ENCODE measurements around the gene CFAP299. TPM values are rescaled to one million over a fixed set of nuclear protein-coding genes. Genes with fewer than 3 reads are reported as not detected.

Gene CFAP299
- total and polyA plus RNA-seq, 4 donors = 2.8 to 30.2 (median 6.6) TPM

DNA sequence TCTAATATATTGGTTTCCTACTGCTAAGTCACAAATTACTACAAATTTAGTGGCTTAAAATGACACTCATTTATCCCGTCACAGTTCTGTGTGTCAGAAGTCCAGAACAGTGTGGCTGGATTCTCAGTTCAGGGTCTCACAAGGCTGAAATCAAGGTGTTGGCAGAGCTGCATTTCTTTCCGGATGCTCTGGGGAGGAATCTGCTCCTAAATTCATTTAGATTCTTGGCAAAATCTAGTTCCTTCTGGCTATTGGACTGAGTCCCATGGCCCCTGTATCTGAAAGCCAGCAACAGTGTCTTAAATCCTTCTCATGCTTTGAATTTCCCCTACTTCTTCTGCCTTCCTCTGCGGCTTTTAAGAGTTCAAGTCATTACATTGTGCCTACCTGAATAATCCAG is 591.9 kb downstream of the CFAP299 start:
- Histone ChIP-seq H3K4me1 (ENCODE audit: control insufficient read depth in 5 of 5, insufficient read depth in 5 of 5, low read length in 5 of 5) (no peaks in the 10 kb centered on the region), H3K4me3 (no peak overlapping the region), H3K9me3 (ENCODE audit: control insufficient read depth in 4 of 4, insufficient read depth in 3 of 4, low read length in 3 of 4) (peaks cover 0 to 4% (median 0%) of the 10 kb centered on the region in 4 donors), H3K27ac (ENCODE audit: low read depth in 1 of 2, low read length in 1 of 2) (no peak overlapping the region), H3K36me3 (ENCODE audit: control insufficient read depth in 4 of 4, insufficient read depth in 4 of 4, low read length in 4 of 4) (no peaks in the 10 kb centered on the region), H3K9ac (ENCODE audit: insufficient read depth in 1 of 2, low read length in 2 of 2) (no peak overlapping the region), H3K27me3 (ENCODE audit: control insufficient read depth in 3 of 3, insufficient read depth in 3 of 3, low read length in 2 of 3) (no peaks in the 10 kb centered on the region)
- ATAC-seq (ENCODE audit: insufficient read depth, low FRiP score) = no peak
- TF ChIP-seq, protein P1, sequence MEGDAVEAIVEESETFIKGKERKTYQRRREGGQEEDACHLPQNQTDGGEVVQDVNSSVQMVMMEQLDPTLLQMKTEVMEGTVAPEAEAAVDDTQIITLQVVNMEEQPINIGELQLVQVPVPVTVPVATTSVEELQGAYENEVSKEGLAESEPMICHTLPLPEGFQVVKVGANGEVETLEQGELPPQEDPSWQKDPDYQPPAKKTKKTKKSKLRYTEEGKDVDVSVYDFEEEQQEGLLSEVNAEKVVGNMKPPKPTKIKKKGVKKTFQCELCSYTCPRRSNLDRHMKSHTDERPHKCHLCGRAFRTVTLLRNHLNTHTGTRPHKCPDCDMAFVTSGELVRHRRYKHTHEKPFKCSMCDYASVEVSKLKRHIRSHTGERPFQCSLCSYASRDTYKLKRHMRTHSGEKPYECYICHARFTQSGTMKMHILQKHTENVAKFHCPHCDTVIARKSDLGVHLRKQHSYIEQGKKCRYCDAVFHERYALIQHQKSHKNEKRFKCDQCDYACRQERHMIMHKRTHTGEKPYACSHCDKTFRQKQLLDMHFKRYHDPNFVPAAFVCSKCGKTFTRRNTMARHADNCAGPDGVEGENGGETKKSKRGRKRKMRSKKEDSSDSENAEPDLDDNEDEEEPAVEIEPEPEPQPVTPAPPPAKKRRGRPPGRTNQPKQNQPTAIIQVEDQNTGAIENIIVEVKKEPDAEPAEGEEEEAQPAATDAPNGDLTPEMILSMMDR (IDR thresholded peaks at IDR 0.05; ENCODE audit: control extremely low read depth, extremely low read depth) = no peak
- DNase-seq = no peak
- WGBS, 2 donors = 86 to 93% methylated on average over 3 of the region's 3 CpGs

DNA sequence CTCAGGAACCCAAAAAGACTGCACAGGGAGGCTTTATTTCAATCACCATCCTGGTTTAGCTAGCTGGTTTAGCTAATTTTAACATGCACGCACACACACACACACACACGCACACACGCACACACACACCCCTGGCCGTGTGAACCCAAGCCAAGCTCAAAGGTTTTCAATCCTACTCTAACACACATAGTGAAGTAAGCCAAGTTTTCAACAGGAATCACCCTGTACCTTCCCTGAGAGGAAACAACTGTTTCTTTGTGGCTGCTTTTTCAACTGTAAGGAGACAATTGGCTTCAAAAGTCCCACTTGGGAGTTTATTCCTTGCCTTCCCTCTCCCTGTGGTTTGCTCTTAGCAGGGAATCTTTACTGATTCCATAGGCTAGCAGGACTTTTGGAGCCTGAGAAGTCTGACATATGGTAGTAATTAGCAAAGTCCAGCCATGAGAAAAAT is 596.1 kb downstream of the CFAP299 start:
- Histone ChIP-seq H3K27me3 (ENCODE audit: control insufficient read depth in 3 of 3, insufficient read depth in 3 of 3, low read length in 2 of 3) (no peaks in the 10 kb centered on the region), H3K4me1 (ENCODE audit: control insufficient read depth in 5 of 5, insufficient read depth in 5 of 5, low read length in 5 of 5) (no peaks in the 10 kb centered on the region), H3K4me3 (no peak overlapping the region), H3K9me3 (ENCODE audit: control insufficient read depth in 4 of 4, insufficient read depth in 3 of 4, low read length in 3 of 4) (peaks cover 0 to 6% (median 0%) of the 10 kb centered on the region in 4 donors), H3K27ac (ENCODE audit: low read depth in 1 of 2, low read length in 1 of 2) (no peak overlapping the region), H3K9ac (ENCODE audit: insufficient read depth in 1 of 2, low read length in 2 of 2) (no peak overlapping the region), H3K36me3 (ENCODE audit: control insufficient read depth in 4 of 4, insufficient read depth in 4 of 4, low read length in 4 of 4) (no peaks in the 10 kb centered on the region)
- DNase-seq (peak in 1 of 3 donors; percentile 8), ATAC-seq (ENCODE audit: insufficient read depth, low FRiP score) (no peak)
- WGBS, 2 donors = 51 to 60% methylated on average over 4 of the region's 4 CpGs
- TF ChIP-seq, protein P1 (IDR thresholded peaks at IDR 0.05; ENCODE audit: control extremely low read depth, extremely low read depth) = no peak

DNA sequence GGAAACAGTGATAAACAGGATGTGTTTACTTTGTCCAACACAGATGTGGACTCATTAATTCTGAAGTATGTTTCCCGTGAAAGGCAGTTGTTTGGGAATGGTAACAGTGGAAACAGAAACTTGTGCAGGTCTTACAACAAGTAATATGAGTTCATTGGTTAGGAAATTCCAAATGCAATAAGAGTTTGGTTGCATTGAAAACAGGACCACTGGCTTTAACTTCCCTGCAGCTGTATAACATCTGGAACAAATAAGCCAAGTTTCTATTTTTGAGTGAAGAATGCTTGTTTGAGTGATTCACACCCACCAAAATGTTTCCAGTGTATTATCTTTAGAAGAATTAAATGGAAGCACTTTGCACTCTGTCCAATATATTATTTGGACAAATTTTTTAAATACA is 612.6 kb downstream of the CFAP299 start:
- Histone ChIP-seq H3K27me3 (ENCODE audit: control insufficient read depth in 3 of 3, insufficient read depth in 3 of 3, low read length in 2 of 3) (no peaks in the 10 kb centered on the region), H3K9ac (ENCODE audit: insufficient read depth in 1 of 2, low read length in 2 of 2) (no peak overlapping the region), H3K9me3 (ENCODE audit: control insufficient read depth in 4 of 4, insufficient read depth in 3 of 4, low read length in 3 of 4) (no peaks in the 10 kb centered on the region), H3K27ac (ENCODE audit: low read depth in 1 of 2, low read length in 1 of 2) (no peak overlapping the region), H3K4me3 (no peak overlapping the region), H3K4me1 (ENCODE audit: control insufficient read depth in 5 of 5, insufficient read depth in 5 of 5, low read length in 5 of 5) (no peaks in the 10 kb centered on the region), H3K36me3 (ENCODE audit: control insufficient read depth in 4 of 4, insufficient read depth in 4 of 4, low read length in 4 of 4) (no peaks in the 10 kb centered on the region)
- TF ChIP-seq, protein P1 (IDR thresholded peaks at IDR 0.05; ENCODE audit: control extremely low read depth, extremely low read depth) = no peak
- 46 to 68% methylated on average over 1 of the region's 1 CpG for WGBS, 2 donors
- no peak for DNase-seq
- no peak for ATAC-seq (ENCODE audit: insufficient read depth, low FRiP score)

DNA sequence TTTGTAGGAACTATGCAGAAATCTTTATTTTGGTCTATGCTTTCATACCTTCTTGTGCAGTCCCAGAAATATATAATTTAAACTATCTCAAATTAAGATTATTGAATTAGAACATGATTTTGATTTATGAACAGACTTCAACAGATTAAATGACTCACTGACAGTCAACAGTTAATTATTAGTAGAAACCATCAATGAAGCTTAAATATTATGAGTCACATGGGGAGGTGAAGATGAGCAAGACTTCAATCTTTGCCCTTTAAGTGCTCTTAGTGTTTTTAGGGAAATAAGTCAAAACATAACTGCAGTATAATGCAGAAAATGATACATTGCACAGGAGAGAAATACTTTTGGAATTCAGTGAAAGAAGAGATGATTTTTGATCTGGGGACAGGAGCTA is 613.5 kb downstream of the CFAP299 start:
- H3K9me3 ChIP-seq (ENCODE audit: control insufficient read depth in 4 of 4, insufficient read depth in 3 of 4, low read length in 3 of 4) = no peaks in the 10 kb centered on the region
- H3K27me3 ChIP-seq (ENCODE audit: control insufficient read depth in 3 of 3, insufficient read depth in 3 of 3, low read length in 2 of 3) = no peaks in the 10 kb centered on the region
- TF ChIP-seq, protein P1 (IDR thresholded peaks at IDR 0.05; ENCODE audit: control extremely low read depth, extremely low read depth) = no peak
- H3K4me1 ChIP-seq (ENCODE audit: control insufficient read depth in 5 of 5, insufficient read depth in 5 of 5, low read length in 5 of 5) = no peaks in the 10 kb centered on the region
- DNase-seq (no peak), ATAC-seq (ENCODE audit: insufficient read depth, low FRiP score) (no peak)
- H3K36me3 ChIP-seq (ENCODE audit: control insufficient read depth in 4 of 4, insufficient read depth in 4 of 4, low read length in 4 of 4) = no peaks in the 10 kb centered on the region
- no peak overlapping the region for H3K27ac ChIP-seq (ENCODE audit: low read depth in 1 of 2, low read length in 1 of 2)
- H3K4me3 ChIP-seq = no peak overlapping the region
- no peak overlapping the region for H3K9ac ChIP-seq (ENCODE audit: insufficient read depth in 1 of 2, low read length in 2 of 2)

All from lung (tissue), 12 donors.